Mesenchymal stem cell (in vitro differentiated cells and primary cell): ENCODE data around the gene NDUFS4.

Experiments
- DNase-seq: peaks from one replicate; pipeline ENCODE4 v3.0.0-alpha.2; 2013
- H2AFZ ChIP-seq: one replicate; pipeline ENCODE4 v1.6.1; 2013; ENCODE audit warnings: low read depth, mild to moderate bottlenecking, control low read depth, inconsistent platforms, low read length, moderate library complexity
- H2AK5ac ChIP-seq: 2 replicates; pipeline ENCODE4 v1.6.1; 2013; ENCODE audit warnings: low read length, moderate library complexity, mild to moderate bottlenecking, inconsistent platforms; ENCODE audit not compliant: severe bottlenecking
- H2BK120ac ChIP-seq: one replicate; pipeline ENCODE4 v1.6.1; 2013; ENCODE audit warnings: low read depth, mild to moderate bottlenecking, inconsistent platforms, low read length, moderate library complexity
- H2BK12ac ChIP-seq, 2 experiments: one replicate each; pipeline ENCODE4 v1.6.1; 2013; ENCODE audit warnings: inconsistent platforms in 2 of 2, low read length in 2 of 2, mild to moderate bottlenecking in 2 of 2, moderate library complexity in 2 of 2, control low read depth in 1 of 2
- H2BK15ac ChIP-seq: one replicate; pipeline ENCODE4 v1.6.1; 2013; ENCODE audit warnings: mild to moderate bottlenecking, low read depth, inconsistent platforms; ENCODE audit not compliant: poor library complexity, severe bottlenecking
- H2BK5ac ChIP-seq: 2 replicates; pipeline ENCODE4 v1.6.1; 2013; ENCODE audit warnings: low read depth, mild to moderate bottlenecking, low read length, control low read depth, inconsistent platforms; ENCODE audit not compliant: poor library complexity, severe bottlenecking
- H3K14ac ChIP-seq, 2 experiments: one replicate each; pipeline ENCODE4 v1.6.1; 2013; ENCODE audit warnings: inconsistent platforms in 2 of 2, low read length in 2 of 2, control low read depth in 1 of 2, mild to moderate bottlenecking in 1 of 2, moderate library complexity in 1 of 2
- H3K18ac ChIP-seq, 2 experiments: one replicate each; pipeline ENCODE4 v1.6.1; 2013; ENCODE audit warnings: inconsistent platforms in 2 of 2, low read length in 2 of 2, control low read depth in 1 of 2, low read depth in 1 of 2, mild to moderate bottlenecking in 1 of 2
- H3K23ac ChIP-seq, 2 experiments: one replicate each; pipeline ENCODE4 v1.6.1; 2013; ENCODE audit warnings: inconsistent platforms in 2 of 2, low read length in 2 of 2, mild to moderate bottlenecking in 2 of 2, moderate library complexity in 2 of 2, control low read depth in 1 of 2
- H3K27ac ChIP-seq: 2 replicates; pipeline ENCODE4 v1.5.1; 2013; ENCODE audit warnings: mild to moderate bottlenecking, moderate library complexity, low read length, control low read depth, inconsistent platforms; ENCODE audit not compliant: poor library complexity, severe bottlenecking
- H3K27me3 ChIP-seq, 2 experiments: 2 replicates each; pipeline versions ENCODE4 v1.6.1 to v1.7.0; 2013; ENCODE audit warnings: low read length in 2 of 2, mild to moderate bottlenecking in 2 of 2, moderate library complexity in 2 of 2, control low read depth in 1 of 2, inconsistent platforms in 1 of 2; ENCODE audit not compliant: control insufficient read depth in 1 of 2, insufficient read depth in 1 of 2
- H3K36me3 ChIP-seq, 2 experiments: 2 replicates each; pipeline versions ENCODE4 v1.6.1 to v1.7.0; 2013; ENCODE audit warnings: low read length in 2 of 2, control low read depth in 1 of 2, inconsistent platforms in 1 of 2, low read depth in 1 of 2, mild to moderate bottlenecking in 1 of 2; ENCODE audit not compliant: insufficient read depth in 2 of 2, control insufficient read depth in 1 of 2
- H3K4ac ChIP-seq, 2 experiments: one replicate each; pipeline ENCODE4 v1.6.1; 2013; ENCODE audit warnings: inconsistent platforms in 2 of 2, low read length in 2 of 2, mild to moderate bottlenecking in 2 of 2, moderate library complexity in 2 of 2, control low read depth in 1 of 2, low read depth in 1 of 2
- H3K4me1 ChIP-seq: 2 replicates; pipeline ENCODE4 v1.6.1; 2013; ENCODE audit warnings: low read depth, low read length, control low read depth; ENCODE audit not compliant: control insufficient read depth, insufficient read depth
- H3K4me2 ChIP-seq: 2 replicates; pipeline ENCODE4 v1.6.1; 2013; ENCODE audit warnings: low read length, mild to moderate bottlenecking, inconsistent platforms; ENCODE audit not compliant: poor library complexity, severe bottlenecking
- H3K4me3 ChIP-seq, 2 experiments: 2 replicates each; pipeline versions ENCODE4 v1.5.1 to v1.7.0; 2013; ENCODE audit warnings: low read length in 2 of 2, mild to moderate bottlenecking in 2 of 2, control low read depth in 1 of 2, low read depth in 1 of 2; ENCODE audit not compliant: insufficient read depth in 1 of 2
- H3K79me1 ChIP-seq: replicated peaks from 2 replicates; pipeline ENCODE4 v1.6.1; 2013; ENCODE audit warnings: mild to moderate bottlenecking, control low read depth, low read length, inconsistent platforms; ENCODE audit not compliant: poor library complexity, severe bottlenecking
- H3K9ac ChIP-seq: 2 replicates; pipeline ENCODE4 v1.7.0; 2013; ENCODE audit warnings: mild to moderate bottlenecking, low read length, moderate library complexity
- H3K9me3 ChIP-seq: 2 replicates; pipeline ENCODE4 v1.7.0; 2013; ENCODE audit warnings: mild to moderate bottlenecking, low read length; ENCODE audit not compliant: control insufficient read depth
- H4K8ac ChIP-seq: one replicate; pipeline ENCODE4 v1.6.1; 2013; ENCODE audit warnings: inconsistent platforms, mild to moderate bottlenecking, low read length, moderate library complexity
- H4K91ac ChIP-seq: one replicate; pipeline ENCODE4 v1.6.1; 2013; ENCODE audit warnings: mild to moderate bottlenecking, low read length, inconsistent platforms
- WGBS: methylation state at CpG from one replicate; pipeline ENCODE4 v1.1.7; 2013; ENCODE audit warnings: mixed read lengths; 5-methylcytosine and 5-hydroxymethylcytosine counted together

The NDUFS4 gene

GRCh38 chr5:53549792-53550191, 10.6 kb upstream of the NDUFS4 start:
- Histone ChIP-seq H2AFZ (no peak overlapping the region), H3K9ac (no peak overlapping the region), H2AK5ac (no peak overlapping the region), H3K36me3 (no peaks in the 10 kb centered on the region), H2BK5ac (no peak overlapping the region), H3K4me3 (no peak overlapping the region), H3K79me1 (no peaks in the 10 kb centered on the region), H3K4me2 (no peak overlapping the region), H2BK12ac (no peak overlapping the region), H3K27me3 (peaks cover 0 to 5% of the 10 kb centered on the region in 2 experiments), H4K91ac (no peak overlapping the region), H3K23ac (no peak overlapping the region), H3K18ac (no peak overlapping the region), H3K4ac (no peak overlapping the region), H3K14ac (no peak overlapping the region), H2BK15ac (no peak overlapping the region), H3K4me1 (no peaks in the 10 kb centered on the region), H4K8ac (no peak overlapping the region), H3K9me3 (no peaks in the 10 kb centered on the region), H3K27ac (no peak overlapping the region), H2BK120ac (no peak overlapping the region)
- no peak for DNase-seq
- 95% methylated on average over 1 of the region's 2 CpGs for WGBS

GRCh38 chr5:53552561-53552960, 7.9 kb upstream of the NDUFS4 start:
- H4K91ac ChIP-seq, result no peak overlapping the region
- H3K27me3 ChIP-seq, result peaks cover 0 to 5% of the 10 kb centered on the region in 2 experiments
- no peak overlapping the region for H4K8ac ChIP-seq
- no peak overlapping the region for H3K18ac ChIP-seq
- no peaks in the 10 kb centered on the region for H3K36me3 ChIP-seq
- no peak for DNase-seq
- H3K9ac ChIP-seq, result no peak overlapping the region
- no peak overlapping the region for H2BK5ac ChIP-seq
- 94% methylated on average over 2 of the region's 3 CpGs for WGBS
- H2AFZ ChIP-seq, result no peak overlapping the region
- H2BK12ac ChIP-seq, result no peak overlapping the region
- H2BK120ac ChIP-seq, result no peak overlapping the region
- H3K23ac ChIP-seq, result no peak overlapping the region
- H3K4me1 ChIP-seq, result no peaks in the 10 kb centered on the region
- no peak overlapping the region for H3K4ac ChIP-seq
- H3K14ac ChIP-seq, result no peak overlapping the region
- H3K79me1 ChIP-seq, result no peaks in the 10 kb centered on the region
- H3K4me3 ChIP-seq, result no peak overlapping the region
- H3K9me3 ChIP-seq, result no peaks in the 10 kb centered on the region
- H3K27ac ChIP-seq, result no peak overlapping the region
- no peak overlapping the region for H2AK5ac ChIP-seq
- H2BK15ac ChIP-seq, result no peak overlapping the region
- H3K4me2 ChIP-seq, result no peak overlapping the region

- DNase-seq, result no peak
- no peak overlapping the region for H2BK5ac ChIP-seq
- no peak overlapping the region for H3K14ac ChIP-seq
- H2BK120ac ChIP-seq, result no peak overlapping the region
- no peak overlapping the region for H3K9ac ChIP-seq
- no peaks in the 10 kb centered on the region for H3K4me1 ChIP-seq
- H2AK5ac ChIP-seq, result no peak overlapping the region
- no peak overlapping the region for H2BK12ac ChIP-seq
- H2AFZ ChIP-seq, result no peak overlapping the region
- peaks cover 0 to 5% of the 10 kb centered on the region in 2 experiments for H3K27me3 ChIP-seq
- H3K4me3 ChIP-seq, result no peak overlapping the region
- no peak overlapping the region for H3K23ac ChIP-seq
- no peak overlapping the region for H2BK15ac ChIP-seq
- H3K9me3 ChIP-seq, result no peaks in the 10 kb centered on the region
- 86% methylated on average over 3 of the region's 3 CpGs for WGBS
- no peak overlapping the region for H4K8ac ChIP-seq
- no peaks in the 10 kb centered on the region for H3K79me1 ChIP-seq
- H3K36me3 ChIP-seq, result no peaks in the 10 kb centered on the region
- H3K4me2 ChIP-seq, result no peak overlapping the region
- no peak overlapping the region for H3K18ac ChIP-seq
- no peak overlapping the region for H3K27ac ChIP-seq
- no peak overlapping the region for H3K4ac ChIP-seq
- H4K91ac ChIP-seq, result no peak overlapping the region
Measured at GRCh38 chr5:53554444-53554843, 6.0 kb upstream of the NDUFS4 start.

- Histone ChIP-seq H3K27ac (no peak overlapping the region), H2BK15ac (no peak overlapping the region), H3K4me3 (no peak overlapping the region), H3K14ac (no peak overlapping the region), H3K27me3 (peaks cover 0 to 5% of the 10 kb centered on the region in 2 experiments), H4K8ac (no peak overlapping the region), H4K91ac (no peak overlapping the region), H3K79me1 (no peaks in the 10 kb centered on the region), H3K4ac (no peak overlapping the region), H2BK12ac (no peak overlapping the region), H3K4me1 (no peaks in the 10 kb centered on the region), H3K4me2 (no peak overlapping the region), H2BK5ac (no peak overlapping the region), H3K23ac (no peak overlapping the region), H3K9me3 (no peaks in the 10 kb centered on the region), H2AFZ (no peak overlapping the region), H2AK5ac (no peak overlapping the region), H2BK120ac (no peak overlapping the region), H3K9ac (no peak overlapping the region), H3K36me3 (no peaks in the 10 kb centered on the region), H3K18ac (no peak overlapping the region)
- no peak for DNase-seq
Measured at GRCh38 chr5:53555160-53555559, 5.3 kb upstream of the NDUFS4 start.
